Limb (tissue), 2 donors: Measurements from ENCODE around the gene UQCRFS1.
A peak's percentile ranks its signal among the peaks of the same experiment; 100 is the strongest.
"Not testable (repeated sequence)": the region's sequence is repeated elsewhere in the genome, so short reads cannot be mapped to it uniquely, and the experiment has no call there.

Experiments
- DNase-seq, 2 donors: peaks; one replicate each; pipeline ENCODE4 v3.0.0-alpha.2; 2016; ENCODE audit errors: extremely low spot score in 2 of 2

UQCRFS1 gene

GRCh38 chr19:29215322-29215845, 2.4 kb upstream of the UQCRFS1 start:
- DNase-seq: no peak

DNA sequence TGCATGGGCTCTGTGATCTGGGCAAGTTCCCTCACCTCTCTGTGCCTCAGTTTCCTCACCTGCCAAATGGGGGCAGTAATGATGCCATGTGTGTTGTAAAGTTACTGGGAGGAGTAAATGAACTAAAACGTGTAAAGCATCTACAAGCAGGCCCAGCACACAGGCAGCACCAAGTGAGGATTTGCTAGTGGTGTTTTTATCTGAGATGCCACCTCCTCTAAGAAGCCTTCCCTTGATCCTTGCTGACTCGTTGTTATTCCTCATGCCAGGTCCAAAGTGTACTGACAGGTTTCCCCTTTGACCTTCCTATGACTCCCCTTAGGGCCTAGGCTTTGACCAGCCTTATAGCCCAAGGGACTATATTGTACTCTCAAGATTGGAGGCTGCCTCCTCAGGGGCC, 1.5 kb upstream of the UQCRFS1 start:
- DNase-seq: no peak

GRCh38 chr19:29212356-29212647, 649 bp downstream of the UQCRFS1 start:
- no peak for DNase-seq

- DNase-seq: no peak
Observed at GRCh38 chr19:29211562-29212355, 1.2 kb downstream of the UQCRFS1 start.

DNA sequence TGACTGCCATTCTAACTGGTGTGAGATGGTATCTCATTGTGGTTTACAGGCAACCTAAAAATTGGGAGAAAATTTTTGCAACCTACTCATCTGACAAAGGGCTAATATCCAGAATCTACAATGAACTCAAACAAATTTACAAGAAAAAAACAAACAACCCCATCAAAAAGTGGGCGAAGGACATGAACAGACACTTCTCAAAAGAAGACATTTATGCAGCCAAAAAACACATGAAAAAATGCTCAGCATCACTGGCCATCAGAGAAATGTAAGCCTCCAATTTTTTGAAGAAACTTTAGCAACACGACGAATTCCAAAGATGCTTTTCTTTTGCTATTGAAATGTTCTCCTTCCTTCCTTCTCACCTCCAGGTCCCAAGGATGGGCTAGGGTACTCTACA, 1.9 kb downstream of the UQCRFS1 start:
- not testable (repeated sequence) for DNase-seq

- not testable (repeated sequence) for DNase-seq
Observed at GRCh38 chr19:29210502-29210901, 2.4 kb downstream of the UQCRFS1 start.

DNA sequence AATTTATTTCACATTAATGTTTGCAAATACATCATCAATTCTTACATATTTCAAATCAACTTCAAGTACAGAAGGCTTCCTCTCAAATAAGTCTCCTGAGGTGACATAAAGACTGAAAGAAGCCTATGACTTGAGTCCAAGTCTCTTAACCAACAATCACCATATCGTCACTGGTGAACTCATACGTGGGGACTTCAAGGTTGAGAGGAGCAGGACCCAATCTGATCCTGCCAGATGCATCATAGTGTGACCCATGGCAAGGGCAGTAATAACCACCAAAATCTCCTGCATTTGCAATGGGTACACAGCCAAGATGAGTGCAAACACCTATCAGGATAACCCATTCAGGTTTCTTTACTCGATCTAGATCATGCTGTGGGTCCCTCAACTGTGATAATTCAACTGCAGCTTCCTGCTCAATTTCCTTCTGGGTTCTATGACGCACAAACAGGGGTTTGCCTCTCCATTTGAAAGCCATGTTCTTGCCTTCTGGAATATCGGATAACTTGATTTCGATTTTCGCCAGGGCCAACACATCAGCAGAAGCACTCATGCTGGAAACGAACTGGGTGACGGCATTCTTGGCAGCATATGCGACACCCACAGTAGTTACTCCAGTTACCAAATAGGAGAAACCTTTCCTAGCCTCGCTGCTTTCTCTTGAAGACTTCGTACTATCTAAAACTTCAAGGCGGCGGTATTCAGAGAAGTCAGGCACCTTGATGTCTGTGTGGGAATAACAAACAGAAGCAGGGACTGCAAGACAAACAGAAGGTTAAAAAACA, 5.4 kb downstream of the UQCRFS1 start:
- DNase-seq: not testable (repeated sequence)

GRCh38 chr19:29206453-29206852, 6.5 kb downstream of the UQCRFS1 start:
- no peak for DNase-seq

DNA sequence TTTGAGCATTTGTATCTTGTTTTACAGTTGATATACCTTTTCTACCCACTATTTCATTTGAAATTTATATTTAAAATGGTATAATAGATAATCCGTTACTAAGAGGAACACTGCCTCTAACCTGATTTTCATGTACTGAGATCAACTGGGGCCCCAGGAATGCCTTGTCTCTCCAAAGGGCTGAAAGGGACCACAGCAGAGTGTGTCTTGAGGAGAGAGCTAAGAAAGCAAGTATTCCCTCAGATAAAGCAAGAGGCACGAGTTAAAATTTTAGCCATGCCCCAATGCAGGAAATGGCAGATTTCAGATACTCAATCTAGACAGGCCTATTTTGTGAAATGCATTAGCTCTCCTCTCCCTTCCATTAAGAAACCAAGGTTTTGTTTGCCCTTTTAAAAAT, 10.7 kb downstream of the UQCRFS1 start:
- DNase-seq: no peak

GRCh38 chr19:29201855-29202254, 11.1 kb downstream of the UQCRFS1 start:
- DNase-seq: no peak

DNA sequence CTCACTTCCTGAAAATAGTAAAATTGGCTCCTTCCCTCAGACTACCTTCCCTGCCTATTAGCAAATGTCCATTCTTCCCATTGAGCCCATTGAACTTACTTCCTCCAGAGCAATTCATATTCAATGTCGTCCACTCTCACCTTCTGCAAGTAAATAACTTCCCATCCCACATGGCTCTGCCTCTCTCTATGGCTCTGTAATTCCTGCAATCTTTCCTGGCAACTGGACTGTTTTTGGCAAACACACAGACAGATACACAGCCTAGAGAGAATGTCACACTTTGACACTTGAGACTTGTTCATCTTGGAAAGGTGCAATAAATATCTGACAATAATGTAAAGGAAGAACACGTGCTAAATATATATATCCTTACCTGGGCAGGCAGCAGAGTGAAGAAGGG, 18.3 kb downstream of the UQCRFS1 start:
- no peak for DNase-seq

GRCh38 chr19:29193155-29193554, 19.8 kb downstream of the UQCRFS1 start:
- no peak for DNase-seq

DNA sequence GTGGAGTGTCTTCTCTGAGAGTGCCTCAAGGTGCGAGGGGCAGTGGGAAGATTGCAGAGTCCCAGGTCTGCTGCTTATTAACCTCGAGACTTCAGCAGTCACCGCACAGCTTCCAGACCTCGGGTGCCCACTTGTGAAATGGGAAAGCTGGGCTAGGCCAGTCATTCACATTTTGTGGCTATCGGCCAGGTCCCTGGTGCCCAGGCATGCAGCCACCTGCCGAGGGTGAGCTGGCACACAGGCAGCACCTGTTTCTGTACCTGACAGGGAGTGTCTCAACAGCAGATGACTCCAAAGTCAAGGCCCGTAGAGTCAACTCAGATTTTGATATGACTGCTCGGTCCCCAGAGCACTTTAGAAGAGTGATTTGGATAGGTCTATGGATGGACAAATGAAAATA, 21.9 kb downstream of the UQCRFS1 start:
- no peak for DNase-seq

DNA sequence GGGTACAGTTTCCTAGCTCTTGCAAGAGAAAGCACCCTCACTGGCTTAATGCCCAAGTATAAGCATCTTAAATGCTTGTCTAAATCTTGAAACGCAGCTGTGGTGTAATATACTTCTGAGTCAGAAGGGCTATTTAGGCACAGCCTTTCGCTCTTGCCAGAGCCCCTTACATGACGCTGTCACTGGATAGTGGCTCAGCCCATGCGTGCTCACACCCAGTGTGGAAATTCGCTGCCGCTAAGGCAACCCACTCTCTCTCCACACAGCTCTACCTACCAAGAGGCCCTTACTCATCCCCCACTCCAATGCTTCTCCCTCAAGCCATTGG, 24.0 kb downstream of the UQCRFS1 start:
- DNase-seq: no peak

GRCh38 chr19:29188289-29189032, 24.5 kb downstream of the UQCRFS1 start:
- DNase-seq: peak in 1 of 2 donors; percentile 60

- DNase-seq: no peak
Observed at GRCh38 chr19:29187676-29188075, 25.3 kb downstream of the UQCRFS1 start.

DNA sequence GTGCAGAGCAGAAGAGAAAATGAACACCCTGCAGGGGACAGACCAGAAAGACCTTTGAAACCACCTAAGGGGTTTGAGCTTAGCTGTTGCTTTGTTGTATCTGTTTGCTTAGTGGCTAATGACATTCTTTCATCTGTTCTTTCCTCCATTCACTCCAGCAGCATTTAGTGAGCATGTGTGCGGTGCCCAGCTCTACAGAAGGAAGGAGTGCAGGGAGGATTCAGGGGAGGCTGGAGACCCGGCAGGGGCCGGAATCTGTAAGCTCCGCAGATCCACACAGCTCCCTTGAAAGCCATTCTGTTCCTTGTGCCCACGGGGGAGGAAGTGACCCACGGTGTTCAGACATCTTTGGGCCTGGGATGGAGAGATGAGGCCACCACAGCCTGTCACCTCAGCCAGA, 27.5 kb downstream of the UQCRFS1 start:
- no peak for DNase-seq

GRCh38 chr19:29176981-29177754, 35.8 kb downstream of the UQCRFS1 start:
- DNase-seq: no peak

GRCh38 chr19:29173896-29174295, 39.1 kb downstream of the UQCRFS1 start:
- no peak for DNase-seq

DNA sequence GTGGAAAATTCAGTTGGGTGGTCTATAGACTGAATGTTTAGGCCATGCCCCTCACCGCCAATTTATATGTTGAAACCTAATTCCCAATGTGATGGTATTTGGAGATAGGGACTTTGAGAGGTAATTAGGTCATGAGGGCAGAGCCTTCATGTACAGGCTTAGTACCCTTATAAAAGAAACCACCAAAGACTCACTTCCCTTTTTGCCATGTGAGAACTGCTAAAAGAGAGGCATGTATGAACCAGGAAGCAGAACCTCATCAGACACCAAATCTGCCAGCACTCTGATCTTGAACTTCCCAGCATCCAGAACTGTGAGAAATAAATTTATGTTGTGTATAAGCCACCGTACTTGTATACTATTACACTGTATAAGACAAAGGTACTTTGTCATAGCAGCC, 40.6 kb downstream of the UQCRFS1 start:
- no peak for DNase-seq

DNA sequence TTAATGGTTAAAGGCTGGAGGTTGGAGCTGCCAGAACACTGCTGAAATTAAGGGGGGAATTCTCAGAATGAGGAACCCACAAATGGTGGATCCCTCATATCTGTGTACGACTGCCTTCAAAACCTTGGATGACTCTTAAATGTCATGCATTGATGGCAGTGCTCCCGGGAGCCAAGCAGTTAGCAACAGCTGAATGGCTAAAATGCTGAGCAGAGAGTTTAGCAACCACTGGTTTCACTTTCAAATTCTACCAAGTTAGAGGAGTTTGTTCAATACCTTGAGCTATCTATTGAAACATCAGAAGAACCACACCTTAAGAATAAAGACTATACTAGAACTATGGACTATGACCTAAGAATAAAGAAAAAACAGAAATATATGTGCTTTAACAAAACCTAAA, 41.4 kb downstream of the UQCRFS1 start:
- DNase-seq: no peak
